HEK293 (cell line): ENCODE results near the gene HDDC3.
"Not testable (repeated sequence)": the region's sequence is repeated elsewhere in the genome, so short reads cannot be mapped to it uniquely, and the experiment has no call there.

Experiments
- ZNF341 ChIP-seq: fragments of 450-650 bp; formaldehyde crosslinking; IDR thresholded peaks from 2 replicates; pipeline ENCODE4; 2016; ENCODE audit warnings: low read depth, missing biosample characterization, missing genetic modification characterization
- ZNF624 ChIP-seq: fragments of 450-650 bp; formaldehyde crosslinking; IDR thresholded peaks from 2 replicates; pipeline ENCODE4 v1.5.1; 2017; ENCODE audit warnings: missing biosample characterization, missing genetic modification characterization
- TF ChIP-seq, protein P1 (sequence below): fragments of 450-650 bp; formaldehyde crosslinking; IDR thresholded peaks from 2 replicates; pipeline ENCODE4 v1.5.1; 2016; ENCODE audit warnings: missing biosample characterization, missing genetic modification characterization

DNA sequence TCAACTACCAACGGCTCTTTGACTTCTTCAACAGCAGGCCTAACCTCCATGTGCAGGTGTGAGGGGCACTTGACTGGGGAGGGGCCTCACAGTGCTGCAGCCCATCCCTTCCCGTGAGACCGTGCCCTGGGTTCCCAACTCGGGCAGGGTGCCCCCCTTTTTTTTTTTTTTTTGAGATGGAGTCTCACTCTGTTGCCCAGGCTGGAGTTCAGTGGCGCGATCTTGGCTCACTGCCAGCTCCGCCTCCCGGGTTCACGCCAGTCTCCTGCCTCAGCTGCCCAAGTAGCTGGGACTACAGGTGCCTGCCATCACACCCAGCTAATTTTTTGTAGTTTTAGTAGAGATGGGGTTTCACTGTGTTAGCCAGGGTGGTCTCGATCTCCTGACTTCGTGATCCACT lies 22.9 kb downstream of the HDDC3 start:
- TF ChIP-seq, protein P1, sequence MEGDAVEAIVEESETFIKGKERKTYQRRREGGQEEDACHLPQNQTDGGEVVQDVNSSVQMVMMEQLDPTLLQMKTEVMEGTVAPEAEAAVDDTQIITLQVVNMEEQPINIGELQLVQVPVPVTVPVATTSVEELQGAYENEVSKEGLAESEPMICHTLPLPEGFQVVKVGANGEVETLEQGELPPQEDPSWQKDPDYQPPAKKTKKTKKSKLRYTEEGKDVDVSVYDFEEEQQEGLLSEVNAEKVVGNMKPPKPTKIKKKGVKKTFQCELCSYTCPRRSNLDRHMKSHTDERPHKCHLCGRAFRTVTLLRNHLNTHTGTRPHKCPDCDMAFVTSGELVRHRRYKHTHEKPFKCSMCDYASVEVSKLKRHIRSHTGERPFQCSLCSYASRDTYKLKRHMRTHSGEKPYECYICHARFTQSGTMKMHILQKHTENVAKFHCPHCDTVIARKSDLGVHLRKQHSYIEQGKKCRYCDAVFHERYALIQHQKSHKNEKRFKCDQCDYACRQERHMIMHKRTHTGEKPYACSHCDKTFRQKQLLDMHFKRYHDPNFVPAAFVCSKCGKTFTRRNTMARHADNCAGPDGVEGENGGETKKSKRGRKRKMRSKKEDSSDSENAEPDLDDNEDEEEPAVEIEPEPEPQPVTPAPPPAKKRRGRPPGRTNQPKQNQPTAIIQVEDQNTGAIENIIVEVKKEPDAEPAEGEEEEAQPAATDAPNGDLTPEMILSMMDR: not testable (repeated sequence)
- TF ChIP-seq ZNF341; ZNF624 (tag by site-specific recombination): not testable (repeated sequence)
